Endothelial cell of hepatic sinusoid (primary cell): ENCODE measurements around the gene RDH11.

ENCODE experiments used
- in situ Hi-C: cut with HindIII; loops from 2 replicates; pipeline ENCODE4 v1.10.0; 2017; ENCODE audit warnings: low sequenced_read_pairs

RDH11 gene

GRCh38 chr14:67650694-67651093 lies 44.9 kb downstream of the RDH11 start:
- in situ Hi-C loops: loop anchor here (10.0 kb wide), 1 partner anchor 66 kb away; no protein-coding TSS in a partner anchor

GRCh38 chr14:67650151-67650550 lies 45.4 kb downstream of the RDH11 start:
- in situ Hi-C loops: loop anchor here (10.0 kb wide), 1 partner anchor 65 kb away; no protein-coding TSS in a partner anchor

- in situ Hi-C loops: no loop called here
Measured at GRCh38 chr14:67646131-67646530, 49.4 kb downstream of the RDH11 start.

GRCh38 chr14:67645414-67645813 lies 50.1 kb downstream of the RDH11 start:
- in situ Hi-C loops: no loop called here

- in situ Hi-C loops: no loop called here
Measured at GRCh38 chr14:67644428-67644827, 51.1 kb downstream of the RDH11 start.

DNA sequence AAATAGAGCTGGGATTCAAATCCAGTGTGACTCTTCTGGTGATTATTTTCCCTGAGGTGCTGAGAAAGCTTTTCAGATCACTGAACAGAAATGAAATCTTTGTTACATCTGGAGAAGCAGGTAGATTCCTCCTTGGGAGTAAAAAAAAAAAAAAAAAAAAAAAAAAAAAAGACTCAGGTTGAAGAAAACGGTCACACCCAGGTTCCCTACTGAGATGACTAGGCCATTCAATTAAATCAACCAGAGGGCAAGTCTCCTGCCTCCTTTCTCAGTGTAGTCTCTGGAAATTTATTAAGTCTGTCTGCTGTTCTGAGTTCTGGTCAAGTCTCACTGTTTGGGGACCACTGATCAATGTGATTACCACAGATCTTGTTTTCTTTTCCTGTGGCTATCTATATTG lies 51.9 kb downstream of the RDH11 start:
- in situ Hi-C loops: no loop called here

GRCh38 chr14:67641902-67642749 lies 53.4 kb downstream of the RDH11 start:
- in situ Hi-C loops: no loop called here

- in situ Hi-C loops: no loop called here
Measured at GRCh38 chr14:67641480-67641879, 54.1 kb downstream of the RDH11 start.

GRCh38 chr14:67638642-67639041 lies 56.9 kb downstream of the RDH11 start:
- in situ Hi-C loops: no loop called here

DNA sequence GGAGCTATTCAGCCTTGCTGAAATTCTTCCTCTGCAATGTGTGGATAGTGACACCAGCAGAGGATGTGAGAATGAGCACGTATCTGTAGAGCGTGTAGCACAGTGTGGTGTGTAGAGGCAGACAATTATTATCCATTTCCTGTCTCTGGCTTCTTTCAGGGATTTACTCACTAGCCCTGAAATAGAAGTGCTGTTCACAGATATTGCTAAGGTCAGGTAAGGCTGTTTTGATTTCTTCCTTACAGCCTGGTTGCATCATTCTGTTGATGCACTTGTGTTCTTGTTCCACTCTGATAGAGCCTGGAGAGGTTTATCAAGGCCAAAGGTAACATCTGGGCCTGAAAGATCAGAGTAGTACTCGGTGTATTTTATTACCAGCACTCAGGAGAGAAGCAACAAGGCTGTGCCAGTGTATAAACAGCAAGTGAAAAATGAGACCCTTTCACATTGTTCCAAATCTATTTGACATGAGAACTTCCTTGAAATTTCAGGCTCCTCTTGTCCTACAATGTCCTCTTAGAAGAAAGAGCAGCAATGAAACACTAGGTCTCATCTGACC lies 59.1 kb downstream of the RDH11 start:
- in situ Hi-C loops: no loop called here

GRCh38 chr14:67633451-67634147 lies 62.0 kb downstream of the RDH11 start:
- in situ Hi-C loops: no loop called here

GRCh38 chr14:67630938-67631337 lies 64.6 kb downstream of the RDH11 start:
- in situ Hi-C loops: no loop called here

- in situ Hi-C loops: no loop called here
Measured at GRCh38 chr14:67630186-67630585, 65.4 kb downstream of the RDH11 start.

DNA sequence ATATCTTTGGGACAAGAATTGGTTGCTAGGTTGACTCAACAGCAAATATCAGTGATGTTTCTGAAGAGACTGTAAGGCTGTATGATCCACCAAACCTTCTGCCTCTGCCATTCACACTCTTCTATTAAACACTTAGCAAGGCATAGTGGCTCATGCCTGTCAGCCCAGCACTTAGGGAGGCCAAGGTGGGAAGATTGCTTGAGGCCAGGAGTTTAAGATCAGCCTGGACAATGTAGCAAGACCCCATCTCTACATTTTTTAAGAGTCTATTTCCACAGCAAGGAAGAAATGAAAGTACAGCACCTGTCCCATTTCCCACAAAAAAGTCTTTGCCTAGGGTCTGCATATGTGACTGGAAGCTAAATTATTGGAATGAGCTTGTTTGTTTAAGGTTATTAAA lies 68.0 kb downstream of the RDH11 start:
- in situ Hi-C loops: no loop called here
